Ascending aorta (tissue), 2 donors: ENCODE measurements around the gene COL18A1. TPM values are rescaled to one million over a fixed set of nuclear protein-coding genes. Genes with fewer than 3 reads are reported as not detected.

Experiments used
- DNase-seq, 2 donors: peaks; one replicate each; pipeline ENCODE4 v3.0.0-alpha.2; 2019; ENCODE audit warnings: low spot score in 2 of 2
- H3K27ac ChIP-seq, 2 donors: fragments of 200-600 bp; sonication (generic); one replicate each; pipeline ENCODE4 v1.5.1; 2016 to 2017; ENCODE audit warnings: mild to moderate bottlenecking in 1 of 2
- H3K27me3 ChIP-seq: fragments of 200-600 bp; sonication (generic); one replicate; pipeline ENCODE4 v1.5.1; 2017
- H3K36me3 ChIP-seq, 2 donors: fragments of 200-600 bp; sonication (generic); one replicate each; pipeline ENCODE4 v1.5.1; 2016
- H3K4me1 ChIP-seq, 2 donors: fragments of 200-600 bp; sonication (generic); one replicate each; pipeline ENCODE4 v1.5.1; 2016 to 2017; ENCODE audit warnings: mild to moderate bottlenecking in 1 of 2
- H3K4me3 ChIP-seq, 2 donors: fragments of 200-600 bp; sonication (generic); one replicate each; pipeline ENCODE4 v1.5.1; 2016 to 2017; ENCODE audit warnings: mild to moderate bottlenecking in 1 of 2
- H3K9me3 ChIP-seq, 2 donors: fragments of 200-600 bp; sonication (generic); one replicate each; pipeline ENCODE4 v1.5.1; 2016
- intact Hi-C: fragments of 100-400 bp; cut with DNase I; formaldehyde crosslinking; loops from one replicate; pipeline ENCODE4 v1.15.1; 2023
- total RNA-seq: library from RNA; depleted of rRNA; stranded (reverse); fragments of >200 nt; gene quantifications from one replicate; pipeline ENCODE4 v1.1.0, GENCODE V29; 2016
- TF ChIP-seq, protein P1 (sequence below), 3 experiments: fragments of 200-600 bp in 2 of 3; fragments of 450-650 bp in 1 of 3; sonication (generic) in 2 of 3; IDR thresholded peaks; one replicate each; pipeline ENCODE4 v1.5.1; 2016 to 2019; ENCODE audit warnings: antibody characterized with exemption in 3 of 3, mild to moderate bottlenecking in 1 of 3, moderate library complexity in 1 of 3

Gene COL18A1
- total RNA-seq, 1 donor from 2014 or later = 699 TPM

- TF ChIP-seq, protein P1, sequence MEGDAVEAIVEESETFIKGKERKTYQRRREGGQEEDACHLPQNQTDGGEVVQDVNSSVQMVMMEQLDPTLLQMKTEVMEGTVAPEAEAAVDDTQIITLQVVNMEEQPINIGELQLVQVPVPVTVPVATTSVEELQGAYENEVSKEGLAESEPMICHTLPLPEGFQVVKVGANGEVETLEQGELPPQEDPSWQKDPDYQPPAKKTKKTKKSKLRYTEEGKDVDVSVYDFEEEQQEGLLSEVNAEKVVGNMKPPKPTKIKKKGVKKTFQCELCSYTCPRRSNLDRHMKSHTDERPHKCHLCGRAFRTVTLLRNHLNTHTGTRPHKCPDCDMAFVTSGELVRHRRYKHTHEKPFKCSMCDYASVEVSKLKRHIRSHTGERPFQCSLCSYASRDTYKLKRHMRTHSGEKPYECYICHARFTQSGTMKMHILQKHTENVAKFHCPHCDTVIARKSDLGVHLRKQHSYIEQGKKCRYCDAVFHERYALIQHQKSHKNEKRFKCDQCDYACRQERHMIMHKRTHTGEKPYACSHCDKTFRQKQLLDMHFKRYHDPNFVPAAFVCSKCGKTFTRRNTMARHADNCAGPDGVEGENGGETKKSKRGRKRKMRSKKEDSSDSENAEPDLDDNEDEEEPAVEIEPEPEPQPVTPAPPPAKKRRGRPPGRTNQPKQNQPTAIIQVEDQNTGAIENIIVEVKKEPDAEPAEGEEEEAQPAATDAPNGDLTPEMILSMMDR (IDR thresholded peaks at IDR 0.05) = no peak
- intact Hi-C loops = no loop called here
- Histone ChIP-seq H3K4me3 (no peak overlapping the region), H3K9me3 (peaks cover 0 to 12% of the 10 kb centered on the region in 2 donors), H3K4me1 (peaks cover 5 to 47% of the 10 kb centered on the region in 2 donors), H3K36me3 (peaks cover 0 to 3% of the 10 kb centered on the region in 2 donors), H3K27me3 (no peaks in the 10 kb centered on the region), H3K27ac (peak overlapping the region; percentile 34 to 42)
- DNase-seq = no peak
These were observed 54.4 kb downstream of the COL18A1 start for GRCh38 chr21:45459171-45460010.

DNA sequence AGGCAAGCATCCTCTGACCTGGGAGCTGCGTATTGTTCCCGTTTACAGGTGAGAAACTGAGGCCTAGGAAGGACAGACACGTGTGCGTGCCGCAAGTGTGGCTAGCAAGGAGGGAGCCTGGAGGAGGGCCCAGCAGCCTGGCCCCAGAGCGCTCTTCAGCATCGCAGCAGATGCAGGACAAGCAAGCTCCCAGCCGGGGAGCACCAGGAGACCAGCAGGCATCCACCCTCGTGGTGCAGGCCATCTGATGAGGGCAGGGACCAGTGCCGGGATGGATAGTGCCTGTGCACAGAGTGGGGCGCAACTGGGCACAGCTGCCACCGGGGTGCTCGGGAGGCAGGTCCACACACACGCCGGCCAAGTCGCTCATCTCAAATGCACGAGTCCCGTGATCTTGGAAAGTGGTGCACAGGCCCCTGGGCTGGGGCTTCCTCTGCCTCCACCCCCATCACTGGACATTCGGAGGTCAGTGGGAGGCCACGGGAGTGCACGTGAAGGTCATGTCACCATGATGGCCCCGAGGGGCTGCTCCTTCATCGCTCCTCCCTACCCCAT is 55.1 kb downstream of the COL18A1 start:
- no peak for DNase-seq
- TF ChIP-seq, protein P1 (IDR thresholded peaks at IDR 0.05) = no peak
- H3K27ac ChIP-seq = peak overlapping the region; percentile 34
- H3K9me3 ChIP-seq = peaks cover 0 to 12% of the 10 kb centered on the region in 2 donors
- H3K4me3 ChIP-seq = no peak overlapping the region
- intact Hi-C loops = no loop called here
- H3K36me3 ChIP-seq = peaks cover 0 to 3% of the 10 kb centered on the region in 2 donors
- H3K27me3 ChIP-seq = no peaks in the 10 kb centered on the region
- peaks cover 5 to 40% of the 10 kb centered on the region in 2 donors for H3K4me1 ChIP-seq

DNA sequence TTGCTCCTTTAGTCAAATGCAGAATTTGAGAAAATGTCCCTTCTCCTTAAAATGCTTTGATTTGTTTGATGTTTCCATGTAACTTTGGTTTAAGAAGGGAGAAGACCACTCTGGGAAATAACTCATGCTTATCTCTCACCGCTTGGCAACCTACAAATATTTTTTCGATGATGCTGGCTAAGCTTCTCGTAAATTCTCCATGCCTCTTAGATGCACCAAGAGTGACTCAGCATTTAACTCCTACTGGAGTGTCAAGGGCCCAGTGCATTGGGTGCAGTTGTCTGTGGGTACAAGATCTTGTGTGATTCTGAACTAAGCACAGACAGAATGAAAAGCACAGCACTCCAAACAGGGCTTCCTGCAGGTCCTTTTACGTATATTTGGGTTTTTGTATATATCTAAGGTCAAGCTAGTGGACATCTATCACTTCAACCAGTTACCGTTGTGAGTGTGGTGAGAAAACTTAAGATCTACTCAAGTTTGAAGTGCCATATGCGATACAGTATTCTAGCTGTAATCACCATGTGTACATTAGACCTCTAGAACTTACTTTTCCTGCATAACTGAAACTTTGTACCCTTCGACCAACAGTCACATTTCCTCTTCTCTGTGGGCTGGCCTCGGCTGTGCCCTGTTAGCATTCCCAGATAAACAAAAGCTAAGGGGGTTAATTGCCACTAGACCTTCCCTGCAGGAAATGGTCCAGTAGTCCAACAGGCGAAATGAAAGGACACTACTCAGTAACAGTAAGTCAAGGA is 55.8 kb downstream of the COL18A1 start:
- peaks cover 5 to 33% of the 10 kb centered on the region in 2 donors for H3K4me1 ChIP-seq
- no peaks in the 10 kb centered on the region for H3K27me3 ChIP-seq
- H3K27ac ChIP-seq = peak overlapping the region; percentile 34
- intact Hi-C loops = no loop called here
- H3K9me3 ChIP-seq = peaks cover 0 to 12% of the 10 kb centered on the region in 2 donors
- TF ChIP-seq, protein P1 (IDR thresholded peaks at IDR 0.05) = no peak
- H3K4me3 ChIP-seq = no peak overlapping the region
- DNase-seq = no peak
- peaks cover 0 to 3% of the 10 kb centered on the region in 2 donors for H3K36me3 ChIP-seq

- Histone ChIP-seq H3K27ac (no peak overlapping the region), H3K4me3 (no peak overlapping the region), H3K36me3 (peaks cover 0 to 3% of the 10 kb centered on the region in 2 donors), H3K4me1 (peaks cover 2 to 27% of the 10 kb centered on the region in 2 donors), H3K9me3 (peaks cover 0 to 12% of the 10 kb centered on the region in 2 donors), H3K27me3 (no peaks in the 10 kb centered on the region)
- TF ChIP-seq, protein P1 (IDR thresholded peaks at IDR 0.05) = no peak
- intact Hi-C loops = no loop called here
- DNase-seq = no peak
These were observed 56.4 kb downstream of the COL18A1 start for GRCh38 chr21:45461369-45461750.

GRCh38 chr21:45461806-45462341 is 56.9 kb downstream of the COL18A1 start:
- no peak for DNase-seq
- TF ChIP-seq, protein P1 (IDR thresholded peaks at IDR 0.05) = no peak
- Histone ChIP-seq H3K27me3 (no peaks in the 10 kb centered on the region), H3K4me1 (peaks cover 2 to 23% of the 10 kb centered on the region in 2 donors), H3K9me3 (peaks cover 0 to 12% of the 10 kb centered on the region in 2 donors), H3K4me3 (no peak overlapping the region), H3K27ac (no peak overlapping the region), H3K36me3 (peaks cover 0 to 3% of the 10 kb centered on the region in 2 donors)
- intact Hi-C loops = no loop called here
